Measurements from ENCODE around the gene NOP9. TPM values are rescaled to one million over a fixed set of nuclear protein-coding genes. Genes with fewer than 3 reads are reported as not detected.

The NOP9 gene
- total RNA-seq, 4 donors from 2014 or later, result 17.0 to 24.9 (median 20.4) TPM

DNA sequence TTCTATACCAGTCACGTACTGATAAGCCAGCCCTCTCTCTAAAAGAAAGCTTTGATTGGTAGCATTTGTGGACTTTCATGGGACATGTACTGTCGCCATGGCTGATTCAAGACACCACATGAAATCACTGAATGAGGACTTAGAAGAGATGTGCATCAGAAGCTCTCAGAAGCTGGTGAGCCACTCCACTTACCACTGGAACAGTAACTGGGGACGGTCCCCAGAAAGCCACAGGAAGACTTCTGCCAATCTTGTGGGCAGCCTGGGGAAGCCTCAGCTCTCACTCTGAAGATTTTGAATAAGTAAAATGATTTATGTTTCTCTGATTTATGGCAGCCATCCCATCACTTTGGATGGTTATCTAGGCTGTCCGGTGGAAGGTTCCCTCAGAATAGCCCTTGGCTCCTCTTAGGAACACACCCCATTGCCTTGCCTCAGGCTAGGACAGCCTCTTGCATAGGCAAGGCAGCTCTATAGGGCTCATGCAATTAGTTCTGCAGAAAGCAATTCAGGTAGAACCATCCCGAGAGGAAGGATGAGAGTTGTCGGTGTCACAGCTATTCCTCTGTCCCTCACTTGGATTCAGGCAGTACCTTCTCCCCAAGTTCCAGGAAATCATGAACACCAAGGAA, 9.9 kb upstream of the NOP9 start:
- Histone ChIP-seq H3K27me3 (no peaks in the 10 kb centered on the region), H3K4me1 (no peaks in the 10 kb centered on the region), H3K9me3 (no peaks in the 10 kb centered on the region), H3K4me3 (no peak overlapping the region), H3K27ac (no peak overlapping the region), H3K36me3 (peaks cover 0 to 55% (median 12%) of the 10 kb centered on the region in 3 donors)
- 84 to 87% methylated on average over 6 of the region's 6 CpGs for whole genome bisulfite sequencing, 2 donors
- TF ChIP-seq POLR2A (IDR thresholded peaks at IDR 0.05), result no peak
- TF ChIP-seq EP300 (IDR thresholded peaks at IDR 0.05), result no peak
- TF ChIP-seq CTCF (IDR thresholded peaks at IDR 0.05), result no peak
- no peak for DNase-seq (ENCODE audit: low spot score in 2 of 2)

GRCh38 chr14:24290746-24291145, 8.9 kb upstream of the NOP9 start:
- no peak for TF ChIP-seq EP300 (IDR thresholded peaks at IDR 0.05)
- no peak for TF ChIP-seq CTCF (IDR thresholded peaks at IDR 0.05)
- TF ChIP-seq POLR2A (IDR thresholded peaks at IDR 0.05), result no peak
- 72 to 87% methylated on average over 9 of the region's 9 CpGs for WGBS, 2 donors
- peaks cover 0 to 63% (median 13%) of the 10 kb centered on the region in 3 donors for H3K36me3 ChIP-seq

DNA sequence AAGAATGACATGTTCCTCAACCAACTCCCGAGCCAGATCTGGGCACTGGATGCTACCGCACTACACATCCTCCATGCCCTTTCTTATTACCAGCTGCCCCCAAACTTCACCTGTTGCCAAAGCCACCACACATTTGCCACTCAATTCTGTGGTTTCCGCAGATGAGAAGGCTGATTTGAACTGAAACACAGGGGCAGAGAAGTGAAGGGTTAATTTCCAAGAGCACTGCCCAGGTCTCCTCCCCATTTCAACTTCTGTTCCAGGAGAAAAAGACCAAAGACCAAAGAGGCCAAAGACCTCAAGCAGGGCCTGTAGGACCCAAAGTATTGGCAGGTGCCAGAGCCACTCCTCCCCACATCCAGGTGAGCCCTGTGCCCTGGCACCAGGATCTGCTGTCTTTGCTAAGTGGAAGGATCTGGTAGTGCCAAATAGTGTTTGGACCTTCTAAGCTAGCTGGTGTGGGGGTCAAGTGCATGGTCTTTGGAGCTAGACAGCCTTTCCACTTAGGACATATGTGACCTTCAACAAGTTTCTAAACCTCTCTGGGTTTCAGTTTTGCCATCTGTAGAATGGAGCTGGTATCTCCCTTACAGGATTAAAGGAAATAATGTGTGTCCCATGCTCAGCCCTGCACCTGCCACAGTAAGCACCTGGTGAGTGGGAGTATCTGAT, 8.1 kb upstream of the NOP9 start:
- WGBS, 2 donors, result 85 to 92% methylated on average over 3 of the region's 3 CpGs
- Histone ChIP-seq H3K4me3 (no peak overlapping the region), H3K4me1 (peaks cover 0 to 3% (median 0%) of the 10 kb centered on the region in 4 donors), H3K9me3 (no peaks in the 10 kb centered on the region), H3K27ac (no peak overlapping the region), H3K36me3 (peaks cover 0 to 71% (median 17%) of the 10 kb centered on the region in 3 donors), H3K27me3 (no peaks in the 10 kb centered on the region)
- no peak for DNase-seq (ENCODE audit: low spot score in 2 of 2)
- TF ChIP-seq EP300 (IDR thresholded peaks at IDR 0.05) (no peak), CTCF (IDR thresholded peaks at IDR 0.05) (no peak), POLR2A (IDR thresholded peaks at IDR 0.05) (no peak)

More at GRCh38 chr14:24290746-24291145, 8.9 kb upstream of the NOP9 start:
- H3K4me3 ChIP-seq, result no peak overlapping the region
- no peaks in the 10 kb centered on the region for H3K27me3 ChIP-seq
- H3K9me3 ChIP-seq, result no peaks in the 10 kb centered on the region
- H3K4me1 ChIP-seq, result no peaks in the 10 kb centered on the region
- no peak overlapping the region for H3K27ac ChIP-seq
- DNase-seq (ENCODE audit: low spot score in 2 of 2), result no peak

- TF ChIP-seq CTCF (IDR thresholded peaks at IDR 0.05) (no peak), POLR2A (IDR thresholded peaks at IDR 0.05) (no peak), EP300 (IDR thresholded peaks at IDR 0.05) (no peak)
- Histone ChIP-seq H3K4me3 (no peak overlapping the region), H3K4me1 (peaks cover 0 to 10% (median 0%) of the 10 kb centered on the region in 4 donors), H3K27me3 (no peaks in the 10 kb centered on the region), H3K27ac (no peak overlapping the region), H3K9me3 (no peaks in the 10 kb centered on the region), H3K36me3 (peaks cover 0 to 71% (median 17%) of the 10 kb centered on the region in 3 donors)
- DNase-seq (ENCODE audit: low spot score in 2 of 2), result no peak
- 84 to 88% methylated on average over 9 to 11 of the region's 11 CpGs for WGBS, 2 donors
Measured at GRCh38 chr14:24292118-24292807, 7.4 kb upstream of the NOP9 start.

DNA sequence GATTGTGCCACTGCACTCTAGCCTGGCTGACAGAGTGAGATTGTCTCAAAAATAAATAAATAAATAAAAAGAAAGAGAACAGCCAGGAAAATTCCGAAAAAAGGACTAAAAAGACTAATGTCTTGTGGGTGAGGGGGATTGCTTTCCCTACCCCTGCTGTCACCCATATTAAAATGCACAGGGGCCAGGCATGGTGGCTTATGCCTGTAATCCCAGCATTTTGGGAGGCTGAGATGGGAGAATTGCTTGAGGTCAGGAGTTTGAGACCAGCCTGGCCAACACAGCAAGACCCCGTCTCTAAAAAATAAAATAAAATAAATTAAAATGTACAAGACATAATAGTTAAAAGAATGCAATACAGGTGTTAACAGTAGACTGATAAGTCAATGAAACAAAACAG, 6.1 kb upstream of the NOP9 start:
- no peak overlapping the region for H3K4me3 ChIP-seq
- peaks cover 0 to 71% (median 17%) of the 10 kb centered on the region in 3 donors for H3K36me3 ChIP-seq
- no peak for DNase-seq (ENCODE audit: low spot score in 2 of 2)
- H3K27me3 ChIP-seq, result no peaks in the 10 kb centered on the region
- no peaks in the 10 kb centered on the region for H3K9me3 ChIP-seq
- 88 to 91% methylated on average over 2 of the region's 2 CpGs for WGBS, 2 donors
- TF ChIP-seq CTCF (IDR thresholded peaks at IDR 0.05), result no peak
- TF ChIP-seq EP300 (IDR thresholded peaks at IDR 0.05), result no peak
- no peak for TF ChIP-seq POLR2A (IDR thresholded peaks at IDR 0.05)
- no peak overlapping the region for H3K27ac ChIP-seq
- peaks cover 0 to 22% (median 2%) of the 10 kb centered on the region in 4 donors for H3K4me1 ChIP-seq
